Keratinocyte (primary cell): ENCODE data around the gene ABI2. TPM values are rescaled to one million over a fixed set of nuclear protein-coding genes. Genes with fewer than 3 reads are reported as not detected.
"Not testable (repeated sequence)": the region's sequence is repeated elsewhere in the genome, so short reads cannot be mapped to it uniquely, and the experiment has no call there.

Source experiments
- DNase-seq: peaks from one replicate; pipeline ENCODE4 v3.0.0-alpha.2; 2011; ENCODE audit warnings: low read depth, missing footprints, low spot score
- FAIRE-seq: peaks from 2 replicates; lab custom pipeline; 2011; peaks lifted over from hg19 to GRCh38; lab: Jason Lieb, UNC
- H2AFZ ChIP-seq: 2 replicates; pipeline ENCODE4 v1.6.0; 2012; ENCODE audit warnings: low read length, control low read depth, inconsistent platforms; ENCODE audit not compliant: control insufficient read depth
- H3K27ac ChIP-seq: 2 replicates; pipeline ENCODE4 v1.5.1; 2011; ENCODE audit warnings: low read length; ENCODE audit not compliant: control insufficient read depth, insufficient read depth
- H3K27me3 ChIP-seq: 3 replicates; pipeline ENCODE4 v1.6.0; 2011; ENCODE audit warnings: low read length; ENCODE audit not compliant: control insufficient read depth, insufficient read depth; ENCODE audit errors: extremely low read depth
- H3K36me3 ChIP-seq, 2 experiments: 2 replicates in 1 of 2; 3 replicates in 1 of 2; pipeline ENCODE4 v1.5.1; 2011; ENCODE audit warnings: low read length in 2 of 2, mild to moderate bottlenecking in 1 of 2; ENCODE audit not compliant: control insufficient read depth in 2 of 2, insufficient read depth in 2 of 2; ENCODE audit errors: extremely low read depth in 1 of 2
- H3K4me1 ChIP-seq: 3 replicates; pipeline ENCODE4 v1.5.1; 2011; ENCODE audit warnings: low read length; ENCODE audit not compliant: control insufficient read depth, insufficient read depth; ENCODE audit errors: extremely low read depth
- H3K4me2 ChIP-seq: 3 replicates; pipeline ENCODE4 v1.6.0; 2011; ENCODE audit warnings: low read depth, low read length; ENCODE audit not compliant: control insufficient read depth, insufficient read depth; ENCODE audit errors: extremely low read depth
- H3K4me3 ChIP-seq, 3 experiments: fragments of 200-600 bp in 1 of 3; sonication (generic) in 1 of 3; 2 replicates in 2 of 3; 3 replicates in 1 of 3; pipeline ENCODE4 v1.5.1; 2011 to 2016; ENCODE audit warnings: low read length in 3 of 3, mild to moderate bottlenecking in 3 of 3, control low read depth in 2 of 3, inconsistent platforms in 1 of 3, low read depth in 1 of 3, mixed read lengths in 1 of 3, mixed run types in 1 of 3, moderate library complexity in 1 of 3; ENCODE audit not compliant: control insufficient read depth in 2 of 3, insufficient read depth in 2 of 3; ENCODE audit errors: extremely low read depth in 1 of 3
- H3K79me2 ChIP-seq: 2 replicates; pipeline ENCODE4 v1.6.0; 2012; ENCODE audit warnings: low read length; ENCODE audit not compliant: control insufficient read depth, insufficient read depth
- H3K9ac ChIP-seq: 3 replicates; pipeline ENCODE4 v1.6.0; 2011; ENCODE audit warnings: low read length; ENCODE audit not compliant: control insufficient read depth, insufficient read depth; ENCODE audit errors: extremely low read depth
- H3K9me1 ChIP-seq: 3 replicates; pipeline ENCODE4 v1.6.0; 2011; ENCODE audit warnings: low read length; ENCODE audit not compliant: control insufficient read depth, insufficient read depth; ENCODE audit errors: extremely low read depth
- H3K9me3 ChIP-seq: 2 replicates; pipeline ENCODE4 v1.5.1; 2012; ENCODE audit warnings: low read depth, low read length; ENCODE audit not compliant: control insufficient read depth
- H4K20me1 ChIP-seq: 3 replicates; pipeline ENCODE4 v1.6.0; 2011; ENCODE audit warnings: low read length; ENCODE audit not compliant: control insufficient read depth, insufficient read depth; ENCODE audit errors: extremely low read depth
- EZH2 ChIP-seq: IDR thresholded peaks from one replicate; pipeline ENCODE4 v1.6.1; 2012; ENCODE audit warnings: inconsistent platforms, mild to moderate bottlenecking, low read length, moderate library complexity
- dilution Hi-C: fragments of 300-500 bp; cut with MboI; formaldehyde crosslinking; loops from one replicate; pipeline ENCODE4 v1.7.0; 2020; ENCODE audit warnings: low sequenced_read_pairs; ENCODE audit not compliant: extremely low pct_ligation_motif_present
- polyA plus RNA-seq, 5 experiments: library from polyadenylated mRNA; depleted of rRNA in 3 of 5; stranded (reverse) in 3 of 5; stranded (forward) in 1 of 5; unstranded in 1 of 5; fragments of >200 nt; gene quantifications; 1 replicate in 1 of 5; 2 replicates in 3 of 5; 3 replicates in 1 of 5; pipeline versions ENCODE4 v1.2.1 to v1.2.3, GENCODE V29; 2011 to 2012; ENCODE audit warnings: missing spikeins in 2 of 5, low read depth in 1 of 5, low replicate concordance in 1 of 5
- TF ChIP-seq, protein P1 (sequence below), 3 experiments: IDR thresholded peaks in 1 of 3; conservative IDR thresholded peaks in 1 of 3; optimal IDR thresholded peaks in 1 of 3; 2 replicates in 2 of 3; 3 replicates in 1 of 3; pipeline versions ENCODE3 to v1.5.1; 2011; ENCODE audit warnings: low read length in 3 of 3, mild to moderate bottlenecking in 3 of 3, moderate library complexity in 2 of 3, control low read depth in 1 of 3, inconsistent platforms in 1 of 3; ENCODE audit not compliant: insufficient read depth in 2 of 3; ENCODE audit errors: extremely low read depth in 1 of 3

The ABI2 gene
- polyA plus RNA-seq, 1 donor (not counting 4 experiments of a cell fraction or from before 2014, with no cell fraction given), result 12.9 TPM

DNA sequence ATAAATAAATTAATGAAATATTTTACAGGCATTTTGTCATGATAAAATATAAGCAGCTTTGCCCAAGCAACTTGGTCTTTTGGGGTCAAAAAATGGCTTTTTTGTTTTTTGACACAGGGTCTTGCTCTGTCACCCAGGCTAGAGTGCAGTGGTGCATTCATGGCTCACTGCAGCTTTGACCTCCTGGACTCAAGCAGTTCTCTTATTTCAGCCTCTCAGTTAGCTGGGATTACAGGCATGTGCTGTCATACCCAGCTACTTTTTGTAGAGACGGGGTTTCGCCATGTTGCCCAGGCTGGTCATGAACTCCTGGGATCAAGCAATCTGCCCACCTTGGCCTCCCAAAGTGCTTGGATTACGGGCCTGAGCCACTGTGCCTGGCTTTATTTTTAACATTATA is 51.0 kb downstream of the ABI2 start:
- H3K27ac ChIP-seq, result no peak overlapping the region
- H3K9me1 ChIP-seq, result no peaks in the 10 kb centered on the region
- no peaks in the 10 kb centered on the region for H3K36me3 ChIP-seq
- H3K9ac ChIP-seq, result no peak overlapping the region
- H3K4me1 ChIP-seq, result no peaks in the 10 kb centered on the region
- H2AFZ ChIP-seq, result no peak overlapping the region
- no peak overlapping the region for H3K4me2 ChIP-seq
- dilution Hi-C loops, result no loop called here
- no peaks in the 10 kb centered on the region for H3K27me3 ChIP-seq
- TF ChIP-seq EZH2, result no peak
- TF ChIP-seq, protein P1, sequence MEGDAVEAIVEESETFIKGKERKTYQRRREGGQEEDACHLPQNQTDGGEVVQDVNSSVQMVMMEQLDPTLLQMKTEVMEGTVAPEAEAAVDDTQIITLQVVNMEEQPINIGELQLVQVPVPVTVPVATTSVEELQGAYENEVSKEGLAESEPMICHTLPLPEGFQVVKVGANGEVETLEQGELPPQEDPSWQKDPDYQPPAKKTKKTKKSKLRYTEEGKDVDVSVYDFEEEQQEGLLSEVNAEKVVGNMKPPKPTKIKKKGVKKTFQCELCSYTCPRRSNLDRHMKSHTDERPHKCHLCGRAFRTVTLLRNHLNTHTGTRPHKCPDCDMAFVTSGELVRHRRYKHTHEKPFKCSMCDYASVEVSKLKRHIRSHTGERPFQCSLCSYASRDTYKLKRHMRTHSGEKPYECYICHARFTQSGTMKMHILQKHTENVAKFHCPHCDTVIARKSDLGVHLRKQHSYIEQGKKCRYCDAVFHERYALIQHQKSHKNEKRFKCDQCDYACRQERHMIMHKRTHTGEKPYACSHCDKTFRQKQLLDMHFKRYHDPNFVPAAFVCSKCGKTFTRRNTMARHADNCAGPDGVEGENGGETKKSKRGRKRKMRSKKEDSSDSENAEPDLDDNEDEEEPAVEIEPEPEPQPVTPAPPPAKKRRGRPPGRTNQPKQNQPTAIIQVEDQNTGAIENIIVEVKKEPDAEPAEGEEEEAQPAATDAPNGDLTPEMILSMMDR (optimal IDR thresholded peaks at IDR 0.05 in 1 of 3, IDR thresholded peaks at IDR 0.05 in 1 of 3, conservative IDR thresholded peaks at IDR 0.05 in 1 of 3; ENCODE audit: extremely low read depth in 1 of 3, insufficient read depth in 2 of 3, low read length in 3 of 3), result no peak
- no peaks in the 10 kb centered on the region for H3K79me2 ChIP-seq
- no peak overlapping the region for H3K4me3 ChIP-seq
- no peaks in the 10 kb centered on the region for H3K9me3 ChIP-seq
- DNase-seq (no peak), FAIRE-seq (no peak)
- H4K20me1 ChIP-seq, result no peaks in the 10 kb centered on the region

DNA sequence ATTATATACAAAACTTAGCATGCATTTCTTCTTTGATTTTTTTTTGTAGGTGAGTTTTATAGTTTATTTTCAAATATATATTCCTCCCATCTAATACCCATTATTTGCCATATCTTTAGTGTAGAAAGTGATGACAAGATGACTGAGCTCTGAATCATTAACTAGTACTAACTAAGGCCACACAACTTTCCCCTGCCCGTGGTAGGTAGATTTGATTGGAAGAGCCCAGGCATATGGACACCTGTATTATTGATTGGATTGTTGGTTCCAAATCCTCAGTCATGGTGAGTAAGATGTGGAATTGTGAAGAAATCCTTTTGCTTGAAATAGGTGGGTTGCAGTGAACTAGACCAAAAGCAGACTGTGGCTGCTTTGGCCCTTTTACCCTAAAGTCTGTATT is 54.8 kb downstream of the ABI2 start:
- H3K4me3 ChIP-seq, result no peak overlapping the region
- DNase-seq, result no peak
- no peaks in the 10 kb centered on the region for H3K36me3 ChIP-seq
- no peak overlapping the region for H3K9ac ChIP-seq
- H3K27me3 ChIP-seq, result no peaks in the 10 kb centered on the region
- FAIRE-seq, result no peak
- dilution Hi-C loops, result no loop called here
- no peaks in the 10 kb centered on the region for H3K4me1 ChIP-seq
- H3K79me2 ChIP-seq, result no peaks in the 10 kb centered on the region
- H4K20me1 ChIP-seq, result no peaks in the 10 kb centered on the region
- no peaks in the 10 kb centered on the region for H3K9me3 ChIP-seq
- TF ChIP-seq, protein P1 (optimal IDR thresholded peaks at IDR 0.05 in 1 of 3, IDR thresholded peaks at IDR 0.05 in 1 of 3, conservative IDR thresholded peaks at IDR 0.05 in 1 of 3; ENCODE audit: extremely low read depth in 1 of 3, insufficient read depth in 2 of 3, low read length in 3 of 3), result no peak
- no peak for TF ChIP-seq EZH2
- H2AFZ ChIP-seq, result no peak overlapping the region
- H3K27ac ChIP-seq, result no peak overlapping the region
- no peak overlapping the region for H3K4me2 ChIP-seq
- H3K9me1 ChIP-seq, result no peaks in the 10 kb centered on the region

DNA sequence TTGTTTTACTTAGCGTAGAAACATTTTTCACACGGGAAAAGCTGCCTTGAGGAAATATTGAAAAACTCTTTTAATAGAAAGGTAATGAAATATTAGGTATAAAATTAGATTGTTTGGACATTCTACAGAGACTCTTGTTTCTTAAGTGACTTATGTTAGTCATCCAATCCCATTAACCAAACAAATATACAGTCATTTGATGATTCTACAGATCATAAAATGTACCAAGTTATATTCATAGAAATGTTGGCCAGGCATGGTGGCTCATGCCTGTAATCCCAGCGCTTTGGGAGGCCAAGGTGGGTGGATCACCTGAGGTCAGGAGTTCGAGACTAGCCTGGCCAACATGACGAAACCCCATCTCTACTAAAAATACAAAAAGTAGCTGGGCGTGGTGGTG is 60.0 kb downstream of the ABI2 start:
- H3K9ac ChIP-seq, H3K9me1 ChIP-seq, H3K27ac ChIP-seq, H2AFZ ChIP-seq, DNase-seq, H3K27me3 ChIP-seq, H3K9me3 ChIP-seq, dilution Hi-C loops, H3K4me2 ChIP-seq, H3K36me3 ChIP-seq, H3K79me2 ChIP-seq, H4K20me1 ChIP-seq, H3K4me1 ChIP-seq, FAIRE-seq, H3K4me3 ChIP-seq: not testable (repeated sequence)
